DMS153 treated with DMSO at 0.1 percent for 48 hours (cell line): ENCODE measurements around the gene LRRK1.

Experiments
- DNase-seq: peaks from one replicate; lab custom pipeline; 2025; ENCODE audit not compliant: unreplicated experiment; lab: John Stamatoyannopoulos, UW

LRRK1 gene

GRCh38 chr15:100890051-100890720 lies 29.0 kb upstream of the LRRK1 start:
- DNase-seq: no peak

GRCh38 chr15:100890850-100891249 lies 28.3 kb upstream of the LRRK1 start:
- DNase-seq: no peak

GRCh38 chr15:100891307-100892012 lies 27.7 kb upstream of the LRRK1 start:
- no peak for DNase-seq

- DNase-seq: no peak
Observed at GRCh38 chr15:100892013-100892355, 27.2 kb upstream of the LRRK1 start.

- DNase-seq: no peak
Observed at GRCh38 chr15:100893261-100893963, 25.7 kb upstream of the LRRK1 start.

GRCh38 chr15:100893964-100894295 lies 25.2 kb upstream of the LRRK1 start:
- DNase-seq: no peak

- no peak for DNase-seq
Observed at GRCh38 chr15:100895721-100896120, 23.4 kb upstream of the LRRK1 start.

GRCh38 chr15:100897221-100898151 lies 21.7 kb upstream of the LRRK1 start:
- no peak for DNase-seq

- no peak for DNase-seq
Observed at GRCh38 chr15:100898152-100898490, 21.0 kb upstream of the LRRK1 start.

- DNase-seq: no peak
Observed at GRCh38 chr15:100898661-100899462, 20.3 kb upstream of the LRRK1 start.

- no peak for DNase-seq
Observed at GRCh38 chr15:100899601-100900000, 19.6 kb upstream of the LRRK1 start.

GRCh38 chr15:100900136-100900794 lies 18.9 kb upstream of the LRRK1 start:
- no peak for DNase-seq

- no peak for DNase-seq
Observed at GRCh38 chr15:100900795-100901169, 18.4 kb upstream of the LRRK1 start.

GRCh38 chr15:100901296-100901695 lies 17.9 kb upstream of the LRRK1 start:
- DNase-seq: no peak

- DNase-seq: no peak
Observed at GRCh38 chr15:100901702-100902435, 17.3 kb upstream of the LRRK1 start.

- no peak for DNase-seq
Observed at GRCh38 chr15:100902436-100903167, 16.6 kb upstream of the LRRK1 start.

GRCh38 chr15:100903168-100903554 lies 16.0 kb upstream of the LRRK1 start:
- DNase-seq: no peak

GRCh38 chr15:100905850-100906249 lies 13.3 kb upstream of the LRRK1 start:
- DNase-seq: no peak

GRCh38 chr15:100908466-100908865 lies 10.7 kb upstream of the LRRK1 start:
- DNase-seq: no peak
